Calu3 (cell line): ENCODE results near the gene LARGE1. TPM values are rescaled to one million over a fixed set of nuclear protein-coding genes. Genes with fewer than 3 reads are reported as not detected.

Source experiments
- BruUV-seq: library from RNA; stranded (reverse); fragments of 400-500 nt; replicated peaks from 2 replicates; lab custom pipeline; 2021; lab: Mats Ljungman, UMichigan
- CTCF ChIA-PET: fragments of 300-600 bp; sonication (Branson Sonifier 250); formaldehyde crosslinking; loops from one replicate; lab custom pipeline; 2022; ENCODE audit warnings: antibody characterized with exemption; lab: Charles Lee
- DNase-seq: peaks from one replicate; pipeline ENCODE4 v3.0.0; 2022
- H3K27ac Mint-ChIP-seq: one replicate; pipeline ENCODE4 v1.8.0; 2022; ENCODE audit warnings: mixed read lengths; ENCODE audit not compliant: unreplicated experiment
- H3K27me3 Mint-ChIP-seq: one replicate; pipeline ENCODE4 v1.8.0; 2022; ENCODE audit warnings: mixed read lengths; ENCODE audit not compliant: unreplicated experiment
- H3K36me3 Mint-ChIP-seq: one replicate; pipeline ENCODE4 v1.8.0; 2022; ENCODE audit warnings: mild to moderate bottlenecking, moderate library complexity, mixed read lengths; ENCODE audit not compliant: insufficient read depth, unreplicated experiment
- H3K4me1 Mint-ChIP-seq: one replicate; pipeline ENCODE4 v1.8.0; 2022; ENCODE audit warnings: mild to moderate bottlenecking, low read depth, mixed read lengths; ENCODE audit not compliant: unreplicated experiment
- H3K4me3 Mint-ChIP-seq: one replicate; pipeline ENCODE4 v1.8.0; 2022; ENCODE audit warnings: mild to moderate bottlenecking, low read depth, moderate library complexity, mixed read lengths; ENCODE audit not compliant: unreplicated experiment
- H3K9me3 Mint-ChIP-seq: one replicate; pipeline ENCODE4 v1.8.0; 2022; ENCODE audit warnings: low read depth, mixed read lengths; ENCODE audit not compliant: unreplicated experiment
- CTCF ChIP-seq: fragments of 200-600 bp; IDR thresholded peaks from one replicate; pipeline ENCODE4 v1.8.0; 2022; ENCODE audit warnings: antibody characterized with exemption; ENCODE audit not compliant: unreplicated experiment
- intact Hi-C: fragments of 100-400 bp; cut with micrococcal nuclease; formaldehyde crosslinking; loops from one replicate; pipeline ENCODE4 v1.10.0; 2022; ENCODE audit not compliant: unreplicated experiment
- total RNA-seq: library from RNA; stranded (reverse); gene quantifications from 2 replicates; pipeline ENCODE4 v1.2.3, GENCODE V29; 2022

The LARGE1 gene
- total RNA-seq, 1 experiment from 2014 or later: 11.6 TPM

- Mint-ChIP-seq H3K4me1 (no peaks in the 10 kb centered on the region), H3K27me3 (no peaks in the 10 kb centered on the region), H3K9me3 (peaks cover 7% of the 10 kb centered on the region), H3K4me3 (no peak overlapping the region), H3K36me3 (no peaks in the 10 kb centered on the region), H3K27ac (no peak overlapping the region)
- DNase-seq: no peak
- intact Hi-C loops: no loop called here
- CTCF ChIA-PET: interaction anchor here (0.7 kb wide), 1 partner anchor 1322 kb away, joined by 4 read pairs; no protein-coding TSS in a partner anchor
- no peak for TF ChIP-seq CTCF
- no TSS peak for BruUV-seq
Observed at GRCh38 chr22:33909911-33910310, 10.4 kb downstream of the LARGE1 start.

- Mint-ChIP-seq H3K4me3 (no peak overlapping the region), H3K36me3 (no peaks in the 10 kb centered on the region), H3K9me3 (peaks cover 7% of the 10 kb centered on the region), H3K27ac (no peak overlapping the region), H3K4me1 (no peaks in the 10 kb centered on the region), H3K27me3 (no peaks in the 10 kb centered on the region)
- BruUV-seq: no TSS peak
- no peak for TF ChIP-seq CTCF
- DNase-seq: no peak
- intact Hi-C loops: no loop called here
- CTCF ChIA-PET: interaction anchor here (0.7 kb wide), 1 partner anchor 1323 kb away, joined by 4 read pairs; no protein-coding TSS in a partner anchor
Observed at GRCh38 chr22:33909075-33909458, 11.2 kb downstream of the LARGE1 start.

GRCh38 chr22:33908171-33909074 lies 11.9 kb downstream of the LARGE1 start:
- Mint-ChIP-seq H3K9me3 (peaks cover 7% of the 10 kb centered on the region), H3K4me3 (no peak overlapping the region), H3K4me1 (no peaks in the 10 kb centered on the region), H3K27me3 (no peaks in the 10 kb centered on the region), H3K27ac (no peak overlapping the region), H3K36me3 (no peaks in the 10 kb centered on the region)
- intact Hi-C loops: no loop called here
- DNase-seq: no peak
- no peak for TF ChIP-seq CTCF
- BruUV-seq: no TSS peak
- CTCF ChIA-PET: no interaction called here

- CTCF ChIA-PET: no interaction called here
- no peak overlapping the region for H3K4me3 Mint-ChIP-seq
- no peak for TF ChIP-seq CTCF
- no peaks in the 10 kb centered on the region for H3K4me1 Mint-ChIP-seq
- no TSS peak for BruUV-seq
- peaks cover 7% of the 10 kb centered on the region for H3K9me3 Mint-ChIP-seq
- no peaks in the 10 kb centered on the region for H3K36me3 Mint-ChIP-seq
- no peak overlapping the region for H3K27ac Mint-ChIP-seq
- no peak for DNase-seq
- H3K27me3 Mint-ChIP-seq: no peaks in the 10 kb centered on the region
- intact Hi-C loops: no loop called here
Observed at GRCh38 chr22:33906954-33907353, 13.3 kb downstream of the LARGE1 start.
